ENCODE measurements around the gene CREB3L4. TPM values are rescaled to one million over a fixed set of nuclear protein-coding genes. Genes with fewer than 3 reads are reported as not detected.
"Not testable (repeated sequence)": the region's sequence is repeated elsewhere in the genome, so short reads cannot be mapped to it uniquely, and the experiment has no call there.

CREB3L4 gene
- total RNA-seq, 1 experiment from 2014 or later, result 28.4 TPM

DNA sequence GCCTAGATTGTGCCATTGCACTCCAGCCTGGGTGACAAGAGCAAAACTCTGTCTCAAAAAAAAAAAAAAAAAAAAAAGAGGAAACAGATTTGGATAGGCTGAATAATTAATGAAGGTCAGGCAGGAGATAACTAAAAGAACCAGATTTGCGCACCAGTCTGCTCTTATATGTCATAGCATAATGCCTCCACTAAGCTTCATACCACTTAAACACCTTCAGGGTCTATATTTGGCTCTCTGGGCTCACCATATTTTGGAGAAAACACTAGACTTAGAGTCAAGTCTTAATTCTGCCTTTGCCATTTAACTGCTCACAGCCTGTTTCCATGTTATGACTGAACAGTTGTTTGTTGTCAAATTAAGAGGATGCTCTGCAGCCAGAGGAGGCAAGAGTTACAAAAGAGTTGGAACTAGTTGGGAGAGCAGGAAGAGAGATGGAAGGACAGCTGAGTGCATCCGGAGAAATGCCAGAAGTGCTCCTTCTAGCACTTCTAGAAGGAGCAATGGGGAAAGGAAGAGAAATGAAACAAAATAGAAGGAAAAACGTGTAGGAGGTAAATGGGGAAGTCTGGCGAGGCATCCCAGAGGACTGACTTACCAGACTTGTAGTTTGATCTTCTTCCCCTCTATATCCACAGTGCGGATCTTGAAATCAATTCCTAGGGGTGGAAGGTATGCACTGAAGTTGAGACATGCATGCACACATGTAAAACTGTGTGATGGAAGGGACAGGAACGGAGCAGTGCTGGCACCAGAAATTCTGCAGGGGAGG, 16.6 kb downstream of the CREB3L4 start:
- no peak for DNase-seq (ENCODE audit: low spot score)

DNA sequence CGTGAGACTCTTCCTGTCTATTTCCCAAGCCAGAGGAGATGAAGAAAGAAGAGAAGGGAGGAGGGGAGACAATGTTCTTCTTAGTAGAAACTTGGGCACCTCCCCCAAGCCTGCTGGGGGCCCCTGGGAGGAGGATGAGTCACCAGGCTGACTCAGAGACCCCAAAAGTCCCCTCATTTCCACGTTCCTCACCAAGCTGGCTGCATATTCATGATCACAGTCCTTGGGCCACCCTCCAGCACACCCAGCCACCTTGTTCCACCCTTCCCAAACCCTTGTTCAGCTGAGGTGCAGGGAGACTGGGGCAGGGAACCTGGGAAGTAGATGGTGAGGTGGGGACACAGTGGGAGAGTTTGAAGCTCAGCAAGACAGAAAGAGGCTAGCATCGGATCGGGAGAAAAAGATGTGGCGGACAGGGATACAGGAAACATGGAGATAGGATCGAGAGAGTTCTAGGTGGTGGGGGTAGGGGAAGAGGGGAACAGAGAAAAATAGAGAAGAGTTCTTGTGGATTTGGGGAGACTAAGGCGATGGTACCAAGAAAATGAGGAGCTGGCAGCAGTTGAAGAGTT, 17.7 kb downstream of the CREB3L4 start:
- DNase-seq (ENCODE audit: low spot score), result peak; percentile 78

DNA sequence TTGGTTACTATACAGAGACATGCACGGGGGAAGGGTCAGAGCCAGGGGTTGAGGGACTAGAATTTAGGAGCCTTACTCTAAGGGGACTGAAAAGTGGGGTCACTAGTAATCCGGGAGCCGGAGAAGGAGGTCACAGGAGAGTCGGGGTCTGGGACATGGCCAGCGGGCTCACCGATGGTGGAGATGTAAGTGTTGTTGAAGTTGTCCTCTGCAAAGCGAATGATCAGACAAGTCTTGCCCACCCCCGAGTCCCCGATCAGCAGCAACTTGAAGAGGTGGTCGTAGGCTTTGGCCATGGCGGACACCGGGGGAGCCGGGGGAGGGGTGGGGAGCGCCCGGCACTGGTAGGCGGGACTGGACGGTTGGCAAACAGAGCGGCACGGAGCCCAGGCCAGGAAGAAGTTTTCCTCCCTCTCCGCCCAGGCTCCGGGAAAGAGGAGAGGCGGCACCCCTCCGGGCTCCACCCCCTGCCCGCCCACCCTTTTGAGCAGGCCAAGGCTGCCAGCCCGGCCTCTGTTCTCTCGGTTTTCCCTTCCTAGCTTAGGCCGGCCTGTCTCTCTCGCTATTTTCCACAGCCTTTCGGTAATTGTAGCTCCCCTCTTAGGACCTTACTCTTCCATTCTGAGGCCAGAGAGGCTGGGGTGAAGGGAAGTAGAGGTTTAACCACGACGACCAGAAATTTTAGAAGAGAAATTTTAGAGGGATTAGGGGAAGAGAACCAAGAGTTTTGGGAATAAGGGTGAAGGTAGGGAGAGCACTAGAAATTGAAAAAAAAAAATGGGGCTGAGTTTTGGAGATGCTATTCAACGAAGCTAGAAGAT, 18.4 kb downstream of the CREB3L4 start, which contains the start of gene RAB13:
RAB13 (minus strand) TSS at position 399 of the 821 bp plus-strand sequence; CDS start at position 296, 103 bp downstream.
- peak; percentile 87 for DNase-seq (ENCODE audit: low spot score)

DNA sequence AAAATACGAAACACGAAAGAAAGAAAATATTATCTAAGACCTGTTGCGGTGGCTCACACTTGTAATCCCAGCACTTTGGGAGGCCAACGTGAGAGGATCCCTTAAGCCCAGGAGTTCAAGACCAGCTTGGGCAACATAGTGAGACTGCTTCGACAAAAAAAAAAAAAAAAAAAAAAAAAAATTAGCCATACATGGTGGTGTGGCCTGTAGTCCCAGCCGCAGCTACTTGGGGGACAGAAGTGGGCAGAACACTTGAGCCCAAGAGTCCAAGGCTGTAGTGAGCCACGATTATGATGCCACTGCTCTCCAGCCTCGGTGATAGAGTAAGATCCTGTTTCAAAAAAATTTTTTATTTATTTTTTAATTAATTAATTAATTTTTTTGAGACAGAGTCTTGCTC, 19.9 kb downstream of the CREB3L4 start:
- no peak for DNase-seq (ENCODE audit: low spot score)

DNA sequence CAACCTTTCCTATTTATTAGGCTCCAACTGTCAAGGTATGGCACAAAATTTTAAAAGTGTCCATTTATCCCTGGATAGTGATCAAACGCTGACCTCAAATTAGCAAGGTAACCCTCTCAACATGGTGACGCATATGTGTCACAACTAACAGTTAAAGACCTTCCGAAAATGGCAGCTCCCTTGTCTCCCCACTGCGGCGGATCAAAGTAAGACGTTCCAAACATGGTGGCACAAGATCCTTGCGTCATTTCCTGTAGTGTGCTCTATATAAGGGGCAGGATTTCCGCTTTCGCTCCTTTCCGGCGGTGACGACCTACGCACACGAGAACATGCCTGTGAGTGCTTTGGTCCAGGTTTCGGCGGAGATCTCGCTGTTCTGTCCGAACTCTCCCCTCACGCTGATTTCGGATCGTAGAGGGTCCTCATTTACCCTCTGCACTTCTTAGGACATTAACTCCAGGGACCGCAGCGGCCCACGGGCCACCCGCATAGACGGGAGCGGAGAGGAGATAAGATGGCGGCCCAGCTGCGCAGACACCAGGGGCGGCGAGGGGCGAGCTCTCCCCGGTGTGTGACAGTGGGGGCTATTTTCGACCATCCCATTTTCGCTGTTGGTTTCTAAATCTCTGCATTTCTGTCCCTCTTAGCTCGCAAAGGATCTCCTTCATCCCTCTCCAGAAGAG, 22.9 kb downstream of the CREB3L4 start, which contains the start of gene RPS27:
RPS27 (plus strand) TSS at position 295 of the 683 bp plus-strand sequence; CDS start at position 330, 35 bp downstream.
- DNase-seq (ENCODE audit: low spot score), result peak; percentile 99

DNA sequence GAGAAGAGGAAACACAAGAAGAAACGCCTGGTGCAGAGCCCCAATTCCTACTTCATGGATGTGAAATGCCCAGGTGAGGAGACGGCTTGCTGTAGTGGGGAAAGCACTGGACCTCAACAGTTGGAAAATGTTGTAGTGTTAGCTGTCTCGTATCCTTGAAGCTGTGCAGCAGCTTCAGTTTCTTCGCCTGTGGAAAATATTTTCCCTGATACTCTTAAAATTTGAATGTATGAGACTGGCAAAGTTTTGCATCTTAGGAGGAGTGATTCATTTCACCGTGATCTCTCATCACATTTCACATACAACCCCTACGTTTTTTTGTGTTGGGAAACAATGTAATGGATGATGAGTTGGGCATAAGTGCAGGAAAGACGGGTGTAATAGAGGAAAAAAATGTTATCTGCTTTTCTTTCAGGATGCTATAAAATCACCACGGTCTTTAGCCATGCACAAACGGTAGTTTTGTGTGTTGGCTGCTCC, 23.5 kb downstream of the CREB3L4 start:
- no peak for DNase-seq (ENCODE audit: low spot score)

DNA sequence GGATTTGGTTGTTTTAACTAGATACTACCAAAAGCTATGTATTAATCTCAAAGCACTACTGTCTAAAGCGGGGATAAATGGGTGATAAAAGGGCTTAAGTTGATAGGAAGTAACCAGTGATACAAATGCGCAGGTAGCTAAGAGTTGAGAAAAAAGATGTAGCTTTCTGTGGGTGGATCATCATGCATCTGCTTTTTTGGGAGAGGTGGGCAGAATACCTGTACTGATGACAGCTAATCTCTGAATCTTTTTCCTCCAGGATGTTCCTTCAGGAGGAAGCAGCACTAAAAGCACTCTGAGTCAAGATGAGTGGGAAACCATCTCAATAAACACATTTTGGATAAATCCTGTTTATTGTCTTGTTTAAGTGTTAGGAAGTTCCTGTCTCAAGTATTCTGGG, 24.1 kb downstream of the CREB3L4 start:
- DNase-seq (ENCODE audit: low spot score), result no peak

DNA sequence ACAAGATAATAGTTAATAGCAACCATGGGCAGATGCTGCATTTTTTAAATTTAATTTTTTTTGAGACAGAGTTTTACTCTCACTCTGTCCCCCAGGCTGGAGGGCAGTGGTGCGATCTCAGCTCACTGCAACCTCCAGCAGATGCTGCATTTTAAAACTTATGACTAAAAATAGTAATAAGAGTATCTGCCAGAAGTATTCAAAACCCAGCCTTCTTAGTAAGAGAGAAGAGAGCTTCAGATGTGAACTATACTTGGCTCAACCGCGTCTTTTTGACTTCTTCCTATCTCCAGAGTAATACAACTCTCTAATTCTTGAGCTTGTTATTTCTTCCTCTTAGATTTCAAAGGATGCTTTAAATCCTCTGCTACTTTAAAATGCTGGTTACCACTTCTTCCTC, 27.5 kb downstream of the CREB3L4 start:
- DNase-seq (ENCODE audit: low spot score), result no peak

DNA sequence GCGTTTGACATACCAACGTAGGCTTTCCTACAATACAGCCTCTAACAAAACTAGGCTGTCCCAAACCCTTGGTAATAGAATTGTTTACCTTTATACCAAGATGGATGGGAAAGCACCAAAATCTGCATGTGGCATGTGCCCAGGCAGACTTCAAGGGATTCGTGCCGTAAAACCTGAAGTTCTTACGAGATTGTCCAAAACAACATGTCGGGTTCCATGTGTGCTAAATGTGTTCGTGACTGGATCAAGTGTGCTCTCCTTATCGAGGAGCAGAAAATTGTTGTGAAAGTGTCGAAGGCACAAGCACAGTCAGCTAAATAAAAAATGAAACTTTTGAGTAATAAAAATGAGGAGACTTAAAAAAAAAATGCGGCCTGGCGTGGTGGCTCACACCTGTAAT, 27.9 kb downstream of the CREB3L4 start:
- no peak for DNase-seq (ENCODE audit: low spot score)

DNA sequence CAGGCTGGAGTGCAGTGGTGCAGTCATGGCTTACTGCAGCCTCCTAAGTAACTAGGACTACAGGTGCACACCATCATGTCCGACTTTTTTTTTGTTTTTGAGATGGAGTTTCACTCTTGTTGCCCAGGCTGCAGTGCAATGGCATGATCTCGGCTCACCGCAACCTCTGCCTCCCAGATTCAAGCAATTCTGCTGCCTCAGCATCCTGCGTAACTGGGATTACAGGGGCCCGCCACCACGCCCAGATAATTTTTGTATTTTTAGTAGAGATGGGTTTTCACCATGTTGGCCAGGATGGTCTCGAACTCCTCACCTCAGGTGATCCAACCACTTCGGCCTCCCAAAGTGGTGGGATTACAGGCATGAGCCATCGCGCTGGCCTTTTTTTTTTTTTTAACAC, 29.2 kb downstream of the CREB3L4 start:
- DNase-seq (ENCODE audit: low spot score), result not testable (repeated sequence)

DNA sequence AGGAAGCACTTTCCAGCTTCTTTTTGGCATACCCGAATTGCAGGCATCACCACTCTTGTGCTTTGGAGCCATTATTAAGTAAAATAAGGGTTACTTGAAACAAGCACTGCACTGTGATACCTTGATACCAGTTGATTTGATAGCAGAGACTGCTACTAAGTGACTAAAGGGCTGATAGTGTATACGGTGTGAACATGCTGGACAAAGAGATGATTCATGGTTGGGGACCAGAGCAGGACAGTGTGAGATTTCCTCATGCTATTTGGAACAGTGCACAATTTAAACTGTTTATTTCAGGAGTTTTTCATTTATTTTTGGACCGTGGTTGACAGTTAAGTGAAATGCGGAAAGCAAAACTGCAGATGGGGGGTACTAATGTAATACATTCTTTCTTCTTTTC, 32.7 kb downstream of the CREB3L4 start:
- no peak for DNase-seq (ENCODE audit: low spot score)

DNA sequence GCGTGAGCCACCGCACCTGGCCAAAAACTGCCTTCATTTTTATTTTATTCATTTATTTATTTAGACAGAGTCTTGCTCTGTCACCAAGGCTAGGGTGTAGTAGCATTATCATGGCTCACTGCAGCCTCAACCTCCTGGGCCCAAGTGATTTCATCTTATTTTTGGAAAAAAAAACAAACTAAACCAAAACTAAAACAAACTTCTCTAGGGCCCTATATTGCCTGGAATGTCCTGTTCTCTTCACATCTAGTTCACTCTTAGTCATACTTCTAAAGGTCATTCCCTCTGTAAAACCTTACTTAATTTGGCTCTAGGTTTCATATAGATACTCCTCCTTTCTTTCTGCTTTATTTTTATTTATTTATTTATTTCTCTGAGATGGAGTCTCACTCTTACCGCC, 38.4 kb downstream of the CREB3L4 start:
- peak; percentile 44 for DNase-seq (ENCODE audit: low spot score)

DNA sequence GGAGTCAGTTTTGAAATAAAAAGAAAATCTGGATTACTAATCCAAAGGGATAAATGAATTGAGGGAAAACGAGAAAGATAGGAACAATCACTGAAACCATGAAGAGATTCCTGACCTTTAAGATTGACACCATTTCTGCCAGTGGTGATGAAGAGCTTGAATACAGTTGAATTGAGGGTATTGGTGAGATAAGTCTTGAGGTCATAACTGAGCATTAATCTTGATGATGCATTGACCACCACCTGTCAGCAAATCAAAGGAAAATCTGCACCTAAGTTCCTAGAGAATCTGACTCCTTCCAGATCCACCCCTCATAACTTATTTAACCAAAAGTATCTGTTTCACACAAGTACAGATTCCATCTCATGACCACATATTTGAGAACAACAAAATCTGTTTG, 44.4 kb downstream of the CREB3L4 start:
- DNase-seq (ENCODE audit: low spot score), result no peak

DNA sequence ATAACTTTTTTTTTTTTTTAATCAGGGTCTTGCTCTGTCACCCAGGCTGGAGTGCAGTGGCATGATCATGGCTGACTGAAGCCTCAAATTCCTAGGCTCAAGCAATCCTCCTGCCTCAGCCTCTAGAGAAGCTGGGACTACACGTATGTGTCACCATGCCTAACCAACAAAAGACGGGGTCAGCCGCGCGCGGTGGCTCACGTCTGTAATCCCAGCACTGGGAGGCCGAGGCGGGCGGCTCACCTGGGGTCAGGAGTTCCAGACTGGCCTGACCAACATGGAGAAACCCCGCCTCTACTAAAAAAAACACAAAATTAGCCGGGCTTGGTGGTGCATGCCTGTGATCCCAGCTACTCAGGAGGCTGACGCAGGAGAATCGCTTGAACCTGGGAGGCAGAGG, 44.8 kb downstream of the CREB3L4 start:
- DNase-seq (ENCODE audit: low spot score), result not testable (repeated sequence)

DNA sequence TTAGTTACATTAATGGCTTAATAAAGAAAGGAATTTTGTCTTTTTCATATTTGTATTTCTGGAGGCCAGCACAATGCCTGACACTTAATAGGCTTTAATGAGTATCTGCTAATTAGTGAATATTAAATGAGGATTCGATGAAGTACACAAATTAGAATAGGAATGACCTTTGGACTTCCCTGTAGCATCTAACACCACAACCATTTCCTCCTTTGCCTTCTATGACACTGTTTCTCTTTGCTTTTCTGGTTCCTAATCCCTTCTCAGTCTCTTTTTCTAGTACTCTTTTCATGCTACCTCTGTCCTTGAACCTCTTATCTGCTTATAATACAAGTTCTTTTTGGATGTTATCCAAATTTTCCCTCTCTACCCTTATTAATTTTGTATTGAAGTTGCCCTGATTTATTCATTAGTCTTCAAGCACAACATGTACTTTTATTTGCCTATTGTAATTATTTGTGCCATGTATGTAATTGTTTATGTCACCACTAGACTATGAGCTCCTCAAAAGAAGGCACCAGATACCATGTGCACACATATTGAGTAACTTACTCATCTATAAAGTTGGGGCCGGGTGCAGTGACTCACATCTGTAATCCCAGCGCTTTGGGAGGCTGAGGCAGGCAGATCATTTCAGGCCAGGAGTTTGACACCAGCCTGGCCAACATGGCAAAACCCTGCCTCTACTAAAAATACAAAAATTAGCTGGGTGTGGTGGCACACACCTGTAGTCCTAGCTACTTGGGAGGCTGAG, 46.6 kb downstream of the CREB3L4 start:
- no peak for DNase-seq (ENCODE audit: low spot score)

DNA sequence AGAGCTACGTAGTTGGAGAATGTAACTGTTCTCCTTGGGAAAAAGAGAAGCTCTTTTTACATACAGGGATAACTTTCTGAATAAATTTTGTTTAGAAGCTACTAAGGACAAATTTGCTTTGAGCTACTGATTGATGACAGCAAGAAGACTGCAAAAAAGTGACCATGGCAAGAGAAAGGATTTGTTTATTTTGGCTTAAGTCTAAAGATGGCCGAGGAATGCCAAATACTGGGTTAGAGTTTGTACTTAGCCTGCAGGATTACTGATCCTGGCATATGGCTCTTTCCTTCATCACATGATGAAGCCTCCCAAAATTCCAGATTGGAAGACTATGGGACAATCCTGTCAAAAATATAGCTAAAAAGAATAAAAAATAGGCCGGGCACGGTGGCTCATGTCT, 51.6 kb downstream of the CREB3L4 start:
- no peak for DNase-seq (ENCODE audit: low spot score)

DNA sequence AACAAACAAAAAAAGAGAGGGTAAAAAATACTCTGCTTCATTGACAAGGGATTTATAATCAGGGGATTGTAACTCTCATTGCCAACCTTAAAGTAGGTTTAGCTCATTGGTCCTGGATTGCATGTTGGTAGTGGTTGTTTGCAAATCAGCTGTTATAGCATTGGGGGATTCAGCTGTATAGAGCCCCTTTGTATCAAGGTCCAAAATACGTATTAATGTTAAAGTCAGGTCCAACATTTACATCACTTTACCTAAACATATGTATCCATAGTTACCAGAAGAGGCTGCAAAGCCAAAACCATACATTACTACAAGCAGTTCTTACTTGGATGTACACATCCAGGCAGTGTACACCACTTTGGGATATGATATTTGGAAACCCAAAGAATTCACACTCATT, 52.2 kb downstream of the CREB3L4 start:
- DNase-seq (ENCODE audit: low spot score), result no peak

Data from A172 (cell line).